HCT116 (cell line): ENCODE data around the gene CDKAL1. TPM values are rescaled to one million over a fixed set of nuclear protein-coding genes. Genes with fewer than 3 reads are reported as not detected.

Source experiments
- ATAC-seq: fragments of 200-7000 bp; cut with Tn5 transposase; 2 replicates; pipeline ENCODE4 v1.9.1; 2020; ENCODE audit warnings: mild to moderate bottlenecking, moderate library complexity
- BruUV-seq: library from RNA; stranded (reverse); fragments of 400-500 nt; replicated peaks from 2 replicates; lab custom pipeline; 2021; lab: Mats Ljungman, UMichigan
- CTCF ChIA-PET: fragments of 300-600 bp; sonication (Branson Sonifier 250); formaldehyde crosslinking; loops from one replicate; lab custom pipeline; 2021; ENCODE audit warnings: antibody characterized with exemption; lab: Charles Lee
- POLR2A ChIA-PET: fragments of 300-600, 350-600 bp; sonication (Branson Sonifier 250); formaldehyde crosslinking; loops from one replicate; lab custom pipeline; 2021; ENCODE audit warnings: antibody characterized with exemption; lab: Charles Lee
- RAD21 ChIA-PET, 2 experiments: fragments of 300-600 bp; sonication (Branson Sonifier 250); formaldehyde crosslinking; loops; one replicate each; lab custom pipeline; 2023; ENCODE audit warnings: low total read pairs in 2 of 2; ENCODE audit not compliant: uncharacterized antibody in 2 of 2, unreplicated experiment in 2 of 2, low non-redundant PET in 1 of 2; lab: Charles Lee
- DNase-seq: peaks from one replicate; pipeline ENCODE4 v3.0.0-alpha.2; 2010; ENCODE audit warnings: low read depth, low spot score
- H2AFZ ChIP-seq: fragments of 200-600 bp; shearing (Covaris generic), sonication (generic); 2 replicates; pipeline ENCODE4 v1.6.1; 2017; ENCODE audit warnings: low read depth, mixed run types, mixed read lengths, antibody characterized with exemption, low read length; ENCODE audit not compliant: poor library complexity, severe bottlenecking
- H3K27ac ChIP-seq: 2 replicates; pipeline ENCODE4 v1.5.1; 2012; ENCODE audit warnings: low read depth, low read length
- H3K27me3 ChIP-seq: fragments of 200-600 bp; sonication (generic); 2 replicates; pipeline ENCODE4 v1.6.1; 2016; ENCODE audit warnings: mixed run types, low read length, mixed read lengths; ENCODE audit not compliant: insufficient read depth
- H3K36me3 ChIP-seq, 2 experiments: fragments of 200-500 bp in 1 of 2; fragments of 200-600 bp in 1 of 2; sonication (Bioruptor generic) in 1 of 2; sonication (generic) in 1 of 2; 2 replicates each; pipeline versions ENCODE4 v1.5.1 to v1.6.1; 2014 to 2016; ENCODE audit warnings: low read length in 2 of 2, inconsistent platforms in 1 of 2, mixed read lengths in 1 of 2, mixed run types in 1 of 2; ENCODE audit not compliant: insufficient read depth in 2 of 2, control insufficient read depth in 1 of 2
- H3K4me1 ChIP-seq, 2 experiments: fragments of 200-600 bp in 1 of 2; sonication (generic) in 1 of 2; 2 replicates each; pipeline versions ENCODE4 v1.5.1 to v1.6.1; 2012 to 2017; ENCODE audit warnings: low read length in 2 of 2, inconsistent platforms in 1 of 2, mild to moderate bottlenecking in 1 of 2, mixed read lengths in 1 of 2, mixed run types in 1 of 2, moderate library complexity in 1 of 2; ENCODE audit not compliant: insufficient read depth in 2 of 2, control insufficient read depth in 1 of 2
- H3K4me2 ChIP-seq: fragments of 200-600 bp; sonication (generic); 2 replicates; pipeline ENCODE4 v1.6.1; 2017; ENCODE audit warnings: mixed run types, low read length, mixed read lengths
- H3K4me3 ChIP-seq, 2 experiments: fragments of 200-600 bp in 1 of 2; sonication (generic) in 1 of 2; replicated peaks in 1 of 2; 2 replicates each; pipeline ENCODE4 v1.5.1; 2011 to 2016; ENCODE audit warnings: low read length in 2 of 2, control low read depth in 1 of 2, low read depth in 1 of 2, mild to moderate bottlenecking in 1 of 2, mixed read lengths in 1 of 2, mixed run types in 1 of 2
- H3K79me2 ChIP-seq: fragments of 200-600 bp; sonication (generic); 2 replicates; pipeline ENCODE4 v1.6.1; 2017; ENCODE audit warnings: mild to moderate bottlenecking, mixed run types, low read length, moderate library complexity, mixed read lengths; ENCODE audit not compliant: insufficient read depth
- H3K9ac ChIP-seq: fragments of 200-600 bp; sonication (generic); 2 replicates; pipeline ENCODE4 v1.6.1; 2016; ENCODE audit warnings: low read length, mixed read lengths
- H3K9me2 ChIP-seq: fragments of 200-600 bp; sonication (generic), shearing (Covaris generic); 2 replicates; pipeline ENCODE4 v1.6.1; 2017; ENCODE audit warnings: mixed run types, mild to moderate bottlenecking, moderate library complexity; ENCODE audit not compliant: insufficient read depth
- H3K9me3 ChIP-seq, 2 experiments: fragments of 200-500 bp in 1 of 2; fragments of 200-600 bp in 1 of 2; sonication (Bioruptor generic) in 1 of 2; sonication (generic) in 1 of 2; 2 replicates each; pipeline ENCODE4 v1.6.1; 2014 to 2017; ENCODE audit warnings: low read length in 2 of 2, mixed read lengths in 2 of 2, inconsistent platforms in 1 of 2, low read depth in 1 of 2, mild to moderate bottlenecking in 1 of 2, mixed run types in 1 of 2, moderate library complexity in 1 of 2; ENCODE audit not compliant: control insufficient read depth in 1 of 2, insufficient read depth in 1 of 2
- H4K20me1 ChIP-seq: fragments of 200-600 bp; sonication (generic), shearing (Covaris generic); 2 replicates; pipeline ENCODE4 v1.6.1; 2017; ENCODE audit warnings: mixed run types, mild to moderate bottlenecking, moderate library complexity; ENCODE audit not compliant: insufficient read depth
- ATF3 ChIP-seq: IDR thresholded peaks from 2 replicates; pipeline ENCODE4 v1.6.1; 2012
- CEBPB ChIP-seq: IDR thresholded peaks from 2 replicates; pipeline ENCODE4 v1.6.1; 2012; ENCODE audit warnings: low read depth
- CTCF ChIP-seq, 3 experiments: fragments of 200-600 bp in 1 of 3; sonication (generic) in 1 of 3; IDR thresholded peaks in 2 of 3; conservative IDR thresholded peaks in 1 of 3; 2 replicates each; pipeline ENCODE4 v1.5.1; 2012 to 2017; ENCODE audit warnings: low read depth in 2 of 3, low read length in 2 of 3, antibody characterized with exemption in 1 of 3, borderline replicate concordance in 1 of 3, control low read depth in 1 of 3, mild to moderate bottlenecking in 1 of 3, mixed read lengths in 1 of 3, mixed run types in 1 of 3, moderate library complexity in 1 of 3; ENCODE audit not compliant: insufficient read depth in 1 of 3
- EGR1 ChIP-seq: IDR thresholded peaks from 2 replicates; pipeline ENCODE4 v1.6.1; 2012; ENCODE audit warnings: low read depth
- ELF1 ChIP-seq: IDR thresholded peaks from 2 replicates; pipeline ENCODE4 v1.6.1; 2012; ENCODE audit warnings: low read depth, borderline replicate concordance
- FOSL1 ChIP-seq: IDR thresholded peaks from 2 replicates; pipeline ENCODE4 v1.6.1; 2012; ENCODE audit warnings: low read depth
- JUND ChIP-seq: IDR thresholded peaks from 2 replicates; pipeline ENCODE4 v1.6.1; 2012
- MAX ChIP-seq: IDR thresholded peaks from 2 replicates; pipeline ENCODE4 v1.6.1; 2012
- POLR2A ChIP-seq: IDR thresholded peaks from 2 replicates; pipeline ENCODE4 v1.7.0; 2011; ENCODE audit warnings: borderline replicate concordance; ENCODE audit not compliant: insufficient read depth, insufficient read length; ENCODE audit errors: extremely low read depth
- POLR2AphosphoS5 ChIP-seq: IDR thresholded peaks from 2 replicates; pipeline ENCODE4 v1.6.1; 2011; ENCODE audit warnings: mild to moderate bottlenecking, low read depth, low read length, moderate library complexity
- RAD21 ChIP-seq: IDR thresholded peaks from 2 replicates; pipeline ENCODE4 v1.6.1; 2012; ENCODE audit warnings: low read depth, mild to moderate bottlenecking
- REST ChIP-seq: IDR thresholded peaks from 2 replicates; pipeline ENCODE4 v1.6.1; 2012; ENCODE audit warnings: low read depth
- SIN3A ChIP-seq: IDR thresholded peaks from 2 replicates; pipeline ENCODE4 v1.6.1; 2012; ENCODE audit warnings: low read depth
- SP1 ChIP-seq: IDR thresholded peaks from 2 replicates; pipeline ENCODE4 v1.6.1; 2012; ENCODE audit warnings: low read depth
- SRF ChIP-seq: IDR thresholded peaks from 2 replicates; pipeline ENCODE4 v1.6.1; 2012; ENCODE audit warnings: low read depth
- YY1 ChIP-seq: IDR thresholded peaks from 2 replicates; pipeline ENCODE4 v1.6.1; 2011; ENCODE audit warnings: low read length, low read depth, moderate library complexity, mild to moderate bottlenecking; ENCODE audit not compliant: insufficient replicate concordance; ENCODE audit errors: extremely low read depth
- ZBTB33 ChIP-seq: IDR thresholded peaks from 2 replicates; pipeline ENCODE4 v1.6.1; 2011; ENCODE audit warnings: mild to moderate bottlenecking, low read length, moderate library complexity; ENCODE audit not compliant: insufficient replicate concordance; ENCODE audit errors: extremely low read depth
- ZFX ChIP-seq: fragments of 450-650 bp; IDR thresholded peaks from 2 replicates; pipeline ENCODE4 v1.6.1; 2017
- ZNF274 ChIP-seq: fragments of 200-500 bp; sonication (Bioruptor generic); IDR thresholded peaks from 2 replicates; pipeline ENCODE4 v1.6.1; 2014; ENCODE audit warnings: mild to moderate bottlenecking, low read depth, low read length, inconsistent platforms
- intact Hi-C: fragments of 100-400 bp; cut with micrococcal nuclease; formaldehyde crosslinking; loops from 2 replicates; pipeline ENCODE4 v1.10.0; 2022
- total RNA-seq: library from RNA; stranded (reverse); gene quantifications from one replicate; pipeline ENCODE4 v1.2.1, GENCODE V29; 2021; ENCODE audit not compliant: unreplicated experiment

Gene CDKAL1
- total RNA-seq, 1 experiment from 2014 or later = 14.9 TPM

GRCh38 chr6:20775981-20776380, 241.7 kb downstream of the CDKAL1 start (continued):
- TF ChIP-seq CTCF (IDR thresholded peaks at IDR 0.05 in 2 of 3, conservative IDR thresholded peaks at IDR 0.05 in 1 of 3; ENCODE audit: borderline replicate concordance in 1 of 3, insufficient read depth in 1 of 3, low read depth in 2 of 3, low read length in 2 of 3) (no peak), ZNF274 (no peak), YY1 (no peak), POLR2A (no peak), ZFX (no peak), MAX (no peak), EGR1 (no peak), SP1 (no peak), SRF (no peak), FOSL1 (no peak), ZBTB33 (no peak)

- Histone ChIP-seq H3K79me2 (no peaks in the 10 kb centered on the region), H2AFZ (no peak overlapping the region), H3K4me3 (no peak overlapping the region), H3K9ac (no peak overlapping the region), H3K27ac (no peak overlapping the region), H3K27me3 (no peaks in the 10 kb centered on the region), H3K9me3 (no peaks in the 10 kb centered on the region), H3K4me2 (no peak overlapping the region), H3K9me2 (no peaks in the 10 kb centered on the region), H3K4me1 (no peaks in the 10 kb centered on the region), H4K20me1 (no peaks in the 10 kb centered on the region), H3K36me3 (no peaks in the 10 kb centered on the region)
- CTCF ChIA-PET = no interaction called here
- RAD21 ChIA-PET = interaction anchor here in 1 of 2 experiments (0.5 kb wide), 1 partner anchor 811 kb away, joined by 9 read pairs; no protein-coding TSS in a partner anchor
- POLR2A ChIA-PET = no interaction called here
- intact Hi-C loops = no loop called here
- ATAC-seq = no peak
- no peak for DNase-seq
- BruUV-seq = no TSS peak
- TF ChIP-seq POLR2AphosphoS5 (no peak), EGR1 (no peak), RAD21 (no peak), ZFX (no peak), POLR2A (no peak), ELF1 (no peak), YY1 (no peak), ATF3 (no peak), JUND (no peak), SIN3A (no peak), MAX (no peak), CEBPB (no peak), REST (no peak)
These were observed 243.5 kb downstream of the CDKAL1 start for GRCh38 chr6:20777801-20778200.
